Activated CD8-positive, alpha-beta memory T cell treated with anti-CD3 and anti-CD28 coated beads, Interleukin-2, amount 10 ng/mL, durations not matched to agents 7 days and 5 days (primary cell): ENCODE measurements around the gene MAPK12. TPM values are rescaled to one million over a fixed set of nuclear protein-coding genes. Genes with fewer than 3 reads are reported as not detected.
A peak's percentile ranks its signal among the peaks of the same experiment; 100 is the strongest.

ENCODE experiments used
- ATAC-seq: fragments of 150-1000 bp; cut with Tn5 transposase; one replicate; pipeline ENCODE4 v1.10.0; 2021; ENCODE audit warnings: moderate library complexity
- CTCF ChIA-PET: fragments of 350-600 bp; sonication (Branson Sonifier 250); formaldehyde crosslinking; loops from one replicate; lab custom pipeline; 2021; ENCODE audit warnings: antibody characterized with exemption; lab: Charles Lee
- DNase-seq: peaks from one replicate; pipeline ENCODE4 v3.0.0-alpha.2; 2020
- H3K27ac Mint-ChIP-seq: one replicate; pipeline ENCODE4 v1.8.0; 2021; ENCODE audit warnings: mild to moderate bottlenecking, mixed read lengths
- H3K27me3 Mint-ChIP-seq: one replicate; pipeline ENCODE4 v1.8.0; 2021; ENCODE audit warnings: mixed read lengths
- H3K36me3 Mint-ChIP-seq: one replicate; pipeline ENCODE4 v1.8.0; 2021; ENCODE audit warnings: mild to moderate bottlenecking, mixed read lengths
- H3K4me1 Mint-ChIP-seq: one replicate; pipeline ENCODE4 v1.8.0; 2021; ENCODE audit warnings: mixed read lengths
- H3K4me3 Mint-ChIP-seq: one replicate; pipeline ENCODE4 v1.8.0; 2021; ENCODE audit warnings: mild to moderate bottlenecking, moderate library complexity, mixed read lengths
- H3K9me3 Mint-ChIP-seq: one replicate; pipeline ENCODE4 v1.8.0; 2022; ENCODE audit warnings: low read depth, mixed read lengths
- total RNA-seq, 2 experiments: library from RNA; stranded (reverse); gene quantifications; one replicate each; pipeline ENCODE4 v1.2.3, GENCODE V29; 2021

The MAPK12 gene
- total RNA-seq, 2 experiments from 2014 or later: 13.9 to 15.8 TPM

DNA sequence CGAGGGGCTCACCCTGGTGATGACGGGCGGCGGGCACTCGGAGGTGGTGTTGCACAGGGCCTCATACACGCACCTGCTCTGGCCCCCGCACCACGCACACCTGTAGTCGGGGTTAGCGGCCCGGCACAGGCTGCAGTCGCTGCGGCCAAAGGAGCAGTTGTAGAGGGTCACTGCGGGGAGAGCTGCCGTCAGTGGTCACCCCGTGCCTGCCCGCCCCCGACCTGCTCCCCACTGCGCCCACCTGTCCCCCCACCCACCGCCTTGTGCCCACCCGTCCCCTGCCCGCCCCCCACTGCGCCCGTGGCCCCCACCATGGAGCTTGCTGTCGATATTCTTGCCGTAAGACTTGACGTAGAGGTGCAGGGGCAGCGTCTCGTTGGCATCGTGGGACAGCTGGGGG, 22.3 kb upstream of the MAPK12 start:
- Mint-ChIP-seq H3K27ac (no peak overlapping the region), H3K4me1 (no peaks in the 10 kb centered on the region), H3K9me3 (no peaks in the 10 kb centered on the region), H3K27me3 (no peaks in the 10 kb centered on the region), H3K36me3 (no peaks in the 10 kb centered on the region), H3K4me3 (no peak overlapping the region)
- CTCF ChIA-PET: no interaction called here
- ATAC-seq: no peak
- DNase-seq: no peak

DNA sequence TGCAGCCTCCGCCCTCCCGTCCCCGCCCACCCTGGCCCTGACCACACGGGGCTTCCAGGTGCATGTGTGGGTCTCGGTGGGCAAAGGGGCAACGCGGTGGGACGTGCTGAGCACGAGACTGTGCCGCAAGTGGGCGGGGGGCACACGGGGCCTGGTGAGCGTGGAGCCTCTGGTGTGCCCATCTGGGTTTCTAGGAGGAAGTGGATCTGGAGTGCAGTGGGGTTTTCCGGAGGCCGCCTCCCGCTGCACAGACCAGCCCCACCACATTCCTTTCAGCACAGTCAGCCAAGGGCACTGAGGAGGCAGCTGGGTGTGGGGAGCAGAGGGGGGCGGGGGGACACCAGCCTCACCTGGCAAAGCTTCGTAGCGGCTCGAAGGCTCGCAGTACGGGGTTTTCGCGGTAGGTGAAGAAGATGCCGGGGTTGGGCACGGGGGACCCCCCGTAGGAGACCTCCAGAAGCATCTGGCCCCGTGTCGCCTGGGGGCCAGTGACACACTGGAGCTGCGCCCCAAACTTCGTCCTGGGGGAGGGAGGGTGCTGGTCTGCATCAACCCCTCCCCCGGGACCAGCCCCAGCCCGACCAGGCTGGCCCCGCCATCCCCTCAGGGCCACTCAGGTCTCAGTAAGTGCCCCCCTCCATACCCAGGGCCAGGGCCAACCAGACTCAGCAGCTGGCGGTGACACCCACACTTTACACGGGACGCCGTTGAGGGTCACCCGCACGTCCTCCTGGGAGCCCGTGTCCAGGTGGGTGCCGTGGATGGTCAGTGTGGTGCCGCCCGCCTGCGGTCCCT, 21.1 kb upstream of the MAPK12 start:
- Mint-ChIP-seq H3K4me3 (no peak overlapping the region), H3K4me1 (no peaks in the 10 kb centered on the region), H3K9me3 (no peaks in the 10 kb centered on the region), H3K36me3 (no peaks in the 10 kb centered on the region), H3K27ac (no peak overlapping the region), H3K27me3 (no peaks in the 10 kb centered on the region)
- DNase-seq (no peak), ATAC-seq (no peak)
- CTCF ChIA-PET: no interaction called here

DNA sequence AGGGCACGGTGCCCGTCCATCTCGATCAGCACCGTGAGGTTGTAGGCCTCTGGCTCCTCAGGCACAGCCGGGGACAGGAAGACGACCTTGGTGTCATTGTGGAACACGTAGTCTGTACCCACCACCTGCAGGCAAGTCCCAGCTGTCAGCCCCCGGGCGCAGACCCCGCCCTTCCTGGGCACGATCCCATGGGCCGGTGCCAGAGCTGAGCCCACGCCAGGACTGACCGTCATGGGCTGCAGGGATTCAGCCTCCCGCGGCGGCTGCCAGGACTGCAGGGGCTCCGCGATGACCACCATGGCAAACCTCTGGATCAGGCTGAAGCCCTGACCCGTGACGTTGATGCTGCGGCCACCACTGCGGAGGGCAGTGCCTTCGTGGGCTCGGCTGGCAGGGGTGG, 20.5 kb upstream of the MAPK12 start:
- H3K36me3 Mint-ChIP-seq: no peaks in the 10 kb centered on the region
- H3K9me3 Mint-ChIP-seq: no peaks in the 10 kb centered on the region
- no peak overlapping the region for H3K27ac Mint-ChIP-seq
- CTCF ChIA-PET: no interaction called here
- no peaks in the 10 kb centered on the region for H3K4me1 Mint-ChIP-seq
- H3K4me3 Mint-ChIP-seq: no peak overlapping the region
- H3K27me3 Mint-ChIP-seq: no peaks in the 10 kb centered on the region
- ATAC-seq (no peak), DNase-seq (no peak)

DNA sequence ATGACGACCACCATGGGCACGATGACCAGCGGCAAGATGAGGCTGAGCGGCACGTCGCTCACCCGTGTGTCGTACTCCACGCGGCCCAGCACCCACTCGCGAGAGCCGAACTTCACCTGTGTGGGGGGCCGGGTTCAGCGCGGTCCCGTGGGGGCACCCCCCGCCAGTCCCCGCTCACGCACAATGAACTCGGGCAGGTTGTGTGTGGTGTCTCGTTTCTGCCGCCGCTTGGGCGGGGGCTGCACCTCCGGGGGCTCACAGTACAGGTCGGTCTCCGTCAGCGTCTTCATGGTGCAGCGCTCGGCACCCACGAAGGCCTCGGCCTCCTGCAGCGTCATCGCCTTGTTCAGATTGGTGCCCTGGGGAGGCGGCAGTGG, 19.9 kb upstream of the MAPK12 start:
- Mint-ChIP-seq H3K27ac (no peak overlapping the region), H3K4me1 (peaks cover 2% of the 10 kb centered on the region), H3K4me3 (no peak overlapping the region), H3K27me3 (no peaks in the 10 kb centered on the region), H3K9me3 (no peaks in the 10 kb centered on the region), H3K36me3 (no peaks in the 10 kb centered on the region)
- no peak for DNase-seq
- CTCF ChIA-PET: no interaction called here
- ATAC-seq: no peak

DNA sequence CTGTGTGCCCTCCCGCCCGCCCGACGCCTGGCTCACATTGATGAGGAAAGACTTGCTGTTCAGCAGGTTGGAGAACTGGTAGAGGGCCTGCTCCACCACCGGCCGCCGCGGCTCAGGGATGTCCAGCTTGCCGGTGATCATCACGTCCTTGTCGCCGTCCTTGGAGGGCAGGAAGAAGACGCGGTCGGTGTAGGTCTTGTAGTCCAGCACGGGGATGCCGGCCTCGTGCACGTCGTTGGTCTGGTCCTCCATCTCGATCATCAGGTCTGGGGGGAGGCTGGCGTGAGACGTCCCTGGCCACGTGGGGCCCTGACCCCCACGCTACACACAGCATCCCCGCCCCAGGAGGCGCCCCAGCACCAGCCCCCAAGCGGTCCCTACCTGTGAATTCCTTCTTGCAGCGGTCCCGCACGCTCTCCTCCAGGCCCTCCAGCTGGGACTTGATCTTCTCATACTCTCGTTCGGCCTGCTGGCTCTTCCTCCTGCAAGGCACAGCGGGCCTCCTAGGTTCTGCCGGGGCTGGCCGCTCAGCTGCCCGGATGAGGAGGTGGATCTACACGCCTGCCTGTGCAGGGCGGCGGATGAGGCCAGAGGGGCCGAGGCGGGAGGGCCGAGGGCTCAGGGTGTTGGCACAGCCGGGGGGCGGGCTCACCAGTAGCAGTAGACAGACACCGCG, 19.4 kb upstream of the MAPK12 start:
- ATAC-seq (no peak), DNase-seq (no peak)
- Mint-ChIP-seq H3K4me3 (no peak overlapping the region), H3K4me1 (peaks cover 2% of the 10 kb centered on the region), H3K27ac (no peak overlapping the region), H3K27me3 (no peaks in the 10 kb centered on the region), H3K9me3 (no peaks in the 10 kb centered on the region), H3K36me3 (no peaks in the 10 kb centered on the region)
- CTCF ChIA-PET: no interaction called here

DNA sequence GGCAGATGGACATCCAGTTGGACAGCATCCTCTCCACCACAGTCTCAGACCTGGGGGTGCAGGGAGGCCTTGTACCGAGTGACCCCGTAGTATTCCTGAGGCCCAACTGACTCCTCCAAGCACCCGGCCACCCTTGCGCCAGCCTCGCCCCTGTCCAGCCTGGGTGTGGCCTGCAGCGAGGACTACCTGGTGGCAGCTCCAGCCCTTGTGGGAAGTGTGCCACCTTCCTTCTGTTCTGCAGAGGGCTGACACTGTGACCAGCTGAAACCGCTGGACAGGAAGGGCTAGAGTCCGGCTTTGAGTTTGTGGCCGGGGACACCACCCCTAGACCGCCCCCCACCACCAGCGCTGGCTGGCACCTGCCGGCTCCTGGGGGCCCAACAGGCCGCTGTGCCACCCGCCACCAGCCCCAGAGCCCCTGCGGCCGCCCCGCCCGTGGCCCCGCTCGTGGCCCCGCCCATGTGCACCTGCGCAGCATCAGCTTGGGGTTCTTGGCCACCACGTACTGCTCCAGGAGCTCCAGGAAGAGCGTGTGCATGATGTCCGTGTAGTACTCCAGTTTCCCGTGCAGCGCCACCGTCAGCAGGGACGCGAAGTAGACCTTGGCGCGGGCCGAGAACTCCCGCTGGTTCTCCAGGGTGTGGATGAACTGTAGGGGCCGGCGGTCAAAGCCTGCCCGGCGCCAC, 18.7 kb upstream of the MAPK12 start:
- Mint-ChIP-seq H3K9me3 (no peaks in the 10 kb centered on the region), H3K36me3 (no peaks in the 10 kb centered on the region), H3K4me3 (no peak overlapping the region), H3K27ac (no peak overlapping the region), H3K4me1 (peaks cover 3% of the 10 kb centered on the region), H3K27me3 (no peaks in the 10 kb centered on the region)
- DNase-seq: no peak
- CTCF ChIA-PET: interaction anchor here (1.2 to 1.5 kb wide), 2 partner anchors 46 to 62 kb away, joined by 3 read pairs; no protein-coding TSS in a partner anchor
- no peak for ATAC-seq

DNA sequence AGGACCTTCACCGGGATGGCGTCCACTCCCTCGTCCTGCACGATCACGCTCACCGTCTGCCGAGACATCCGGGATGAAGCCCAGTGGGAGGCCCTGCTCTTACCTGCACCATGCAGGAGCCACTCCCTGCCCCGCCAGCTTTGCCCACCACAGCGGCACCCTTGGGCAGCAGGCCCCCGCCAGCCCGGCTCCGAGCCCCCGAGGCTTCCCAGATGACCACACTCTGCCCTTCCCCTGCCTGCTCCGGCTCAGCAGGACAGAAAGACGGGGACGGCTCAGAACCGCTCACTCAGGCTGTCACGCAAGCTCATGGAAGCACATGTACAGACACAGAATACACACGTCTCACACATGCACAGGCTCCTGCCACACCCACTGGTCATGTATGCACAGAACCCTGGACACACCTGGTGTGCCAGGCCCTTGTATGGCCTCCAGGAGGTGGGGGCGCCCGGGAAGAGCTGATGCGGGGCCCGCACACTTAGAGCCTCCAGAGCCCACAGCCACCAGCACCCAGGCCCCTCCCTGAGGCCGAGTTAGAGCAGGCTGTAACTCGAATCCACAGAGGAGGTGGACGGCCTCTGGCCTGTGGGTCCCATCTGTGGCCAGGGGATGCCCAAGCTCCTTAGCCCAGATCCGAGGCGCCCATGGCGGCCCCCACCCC, 17.6 kb upstream of the MAPK12 start:
- CTCF ChIA-PET: interaction anchor here (1.1 to 1.5 kb wide), 3 partner anchors 47 to 63 kb away, joined by 3 read pairs; no protein-coding TSS in a partner anchor
- H3K36me3 Mint-ChIP-seq: no peaks in the 10 kb centered on the region
- no peaks in the 10 kb centered on the region for H3K27me3 Mint-ChIP-seq
- DNase-seq (no peak), ATAC-seq (no peak)
- H3K4me1 Mint-ChIP-seq: peaks cover 3% of the 10 kb centered on the region
- no peaks in the 10 kb centered on the region for H3K9me3 Mint-ChIP-seq
- H3K27ac Mint-ChIP-seq: no peak overlapping the region
- no peak overlapping the region for H3K4me3 Mint-ChIP-seq

DNA sequence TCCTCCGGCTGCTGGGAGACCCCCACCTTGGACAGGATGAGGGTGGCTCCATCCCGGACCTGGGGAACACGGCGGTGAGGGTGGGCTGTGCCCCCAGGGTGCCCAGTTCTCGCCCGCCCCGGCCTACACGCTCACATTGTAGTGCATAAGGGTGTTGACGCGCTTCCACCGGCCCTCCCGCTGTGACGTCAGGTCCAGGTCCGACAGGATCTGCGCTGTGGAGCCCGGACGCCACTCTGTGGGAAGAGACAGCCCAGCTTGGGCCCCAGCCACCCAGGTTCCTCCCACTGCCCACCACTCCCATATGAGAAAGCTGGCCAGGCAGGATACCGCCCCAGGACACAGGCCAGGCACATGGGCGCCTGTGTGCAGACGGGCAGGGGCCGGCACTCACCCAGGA, 17.0 kb upstream of the MAPK12 start:
- Mint-ChIP-seq H3K36me3 (no peaks in the 10 kb centered on the region), H3K27ac (no peak overlapping the region), H3K4me1 (peaks cover 3% of the 10 kb centered on the region), H3K9me3 (no peaks in the 10 kb centered on the region), H3K27me3 (no peaks in the 10 kb centered on the region), H3K4me3 (no peak overlapping the region)
- DNase-seq: no peak
- no peak for ATAC-seq
- CTCF ChIA-PET: interaction anchor here (1.1 to 1.5 kb wide), 2 partner anchors 48 to 49 kb away, joined by 3 read pairs; no protein-coding TSS in a partner anchor

DNA sequence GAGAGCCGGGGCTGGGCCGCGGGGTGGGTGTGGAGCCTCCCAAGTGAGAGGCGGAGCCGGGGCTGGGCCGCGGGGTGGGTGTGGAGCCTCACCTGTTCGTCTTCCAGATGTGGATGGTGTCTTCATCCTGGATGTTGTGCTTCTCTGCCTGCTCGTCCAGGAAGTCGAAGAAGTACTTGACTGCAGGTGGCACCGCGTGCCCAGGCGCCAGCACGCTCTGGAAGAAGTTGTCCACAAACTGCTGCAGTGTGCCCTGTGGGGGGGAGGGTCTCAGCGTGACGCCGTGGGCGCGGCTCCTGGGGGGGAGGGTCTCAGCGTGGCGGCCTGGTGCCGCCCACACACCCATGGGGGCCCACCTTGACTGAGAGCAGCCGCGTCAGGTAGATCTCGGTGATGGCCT, 16.3 kb upstream of the MAPK12 start:
- Mint-ChIP-seq H3K9me3 (no peaks in the 10 kb centered on the region), H3K4me3 (no peak overlapping the region), H3K36me3 (no peaks in the 10 kb centered on the region), H3K4me1 (peaks cover 3% of the 10 kb centered on the region), H3K27me3 (peaks cover 3% of the 10 kb centered on the region), H3K27ac (no peak overlapping the region)
- CTCF ChIA-PET: no interaction called here
- no peak for DNase-seq
- no peak for ATAC-seq

DNA sequence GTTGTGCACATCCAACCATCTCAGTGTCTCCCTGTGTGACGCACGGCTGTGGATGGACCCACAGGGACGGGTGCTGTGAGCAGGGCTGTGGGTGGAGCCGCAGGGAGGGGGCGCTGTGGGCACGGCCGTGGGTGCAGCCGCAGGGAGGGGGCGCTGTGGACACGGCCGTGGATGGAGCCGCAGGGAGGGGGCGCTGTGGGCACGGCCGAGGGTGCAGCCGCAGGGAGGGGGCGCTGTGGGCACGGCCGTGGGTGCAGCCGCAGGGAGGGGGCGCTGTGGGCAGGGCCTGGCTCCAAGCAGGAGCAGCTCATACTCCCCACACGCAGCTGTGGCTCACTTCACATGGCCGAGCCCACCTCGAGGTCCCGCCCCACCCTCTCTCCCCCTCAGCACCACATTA, 14.7 kb upstream of the MAPK12 start:
- no peaks in the 10 kb centered on the region for H3K9me3 Mint-ChIP-seq
- DNase-seq (peak; percentile 80), ATAC-seq (peak; percentile 52)
- peaks cover 5% of the 10 kb centered on the region for H3K27me3 Mint-ChIP-seq
- no peak overlapping the region for H3K27ac Mint-ChIP-seq
- no peaks in the 10 kb centered on the region for H3K36me3 Mint-ChIP-seq
- H3K4me1 Mint-ChIP-seq: peaks cover 4% of the 10 kb centered on the region
- no peak overlapping the region for H3K4me3 Mint-ChIP-seq
- CTCF ChIA-PET: interaction anchor here (0.7 to 6.3 kb wide), 33 partner anchors 10 to 427 kb away, joined by 3 to 105 read pairs (median 5); partner anchors contain the start of genes DENND6B, HDAC10, MAPK12 and PLXNB2

DNA sequence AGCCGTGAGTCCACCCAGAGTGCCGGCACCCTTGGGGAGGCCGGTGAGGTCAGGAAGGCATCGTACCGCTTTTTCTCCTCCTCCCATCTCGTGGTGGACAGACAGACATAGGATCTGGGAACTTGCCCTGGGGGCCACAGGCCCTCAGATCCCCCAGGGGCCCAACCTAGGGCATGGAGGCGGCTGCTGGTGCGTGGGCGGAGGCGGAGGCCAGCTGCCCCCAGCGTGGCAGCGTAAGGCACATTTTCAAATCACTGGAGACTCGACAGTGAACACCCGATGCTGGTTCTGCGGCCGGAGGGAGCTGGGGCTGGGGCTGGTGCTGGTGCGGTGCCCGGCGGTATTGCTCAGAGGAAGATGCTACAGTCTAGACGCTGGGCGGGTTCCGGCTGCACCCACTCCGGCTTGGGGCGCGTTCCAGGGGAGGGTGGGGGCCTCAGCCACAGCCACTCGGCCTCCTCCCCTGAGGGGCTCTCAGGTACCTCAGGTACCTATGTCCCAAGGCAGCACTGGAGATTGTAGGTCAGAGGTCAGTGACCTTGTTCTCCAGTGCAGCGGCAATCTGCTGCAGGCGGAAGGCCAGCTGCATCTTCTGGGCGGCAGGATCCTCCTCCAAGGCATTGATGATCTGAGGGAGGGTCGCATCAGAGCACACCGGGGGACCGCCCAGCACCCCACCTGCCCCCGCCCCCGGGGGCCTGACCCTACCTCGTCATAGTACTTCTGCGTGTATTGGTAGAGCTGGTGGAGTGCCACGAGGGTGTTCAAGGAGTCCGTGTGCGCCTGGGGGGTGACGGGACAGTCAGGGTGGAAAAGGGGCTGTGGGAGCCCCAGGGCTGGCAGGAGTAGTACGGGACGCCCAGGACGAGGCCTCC, 13.9 kb upstream of the MAPK12 start:
- Mint-ChIP-seq H3K4me1 (peaks cover 9% of the 10 kb centered on the region), H3K4me3 (no peak overlapping the region), H3K27ac (no peak overlapping the region), H3K9me3 (no peaks in the 10 kb centered on the region), H3K36me3 (no peaks in the 10 kb centered on the region), H3K27me3 (peaks cover 5% of the 10 kb centered on the region)
- CTCF ChIA-PET: interaction anchor here (1.0 to 6.3 kb wide), 21 partner anchors 9 to 416 kb away, joined by 3 to 105 read pairs (median 11); partner anchors contain the start of genes DENND6B, HDAC10 and MAPK12
- ATAC-seq (no peak), DNase-seq (no peak)

DNA sequence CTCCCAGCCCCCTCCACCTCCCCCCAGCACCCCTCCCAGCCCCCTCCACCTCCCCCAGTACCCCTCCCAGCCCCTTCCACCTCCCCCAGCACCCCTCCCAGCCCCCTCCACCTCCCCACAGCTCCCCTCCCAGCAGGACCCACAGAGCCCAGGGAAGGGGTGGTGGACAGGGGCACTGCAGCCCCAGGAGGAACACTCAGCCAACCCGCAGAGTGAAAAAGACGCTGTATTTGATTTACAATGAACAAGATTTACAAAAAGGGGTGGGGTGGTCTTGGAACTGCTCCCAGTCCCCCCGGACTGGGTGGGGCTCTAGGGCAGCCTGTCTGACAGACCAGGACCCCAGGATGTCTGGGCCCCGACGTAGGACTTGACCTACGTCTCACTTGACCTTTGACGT, 13.3 kb upstream of the MAPK12 start:
- CTCF ChIA-PET: interaction anchor here (0.7 to 6.3 kb wide), 5 partner anchors 34 to 346 kb away, joined by 3 to 105 read pairs (median 15); partner anchors contain the start of gene DENND6B
- H3K36me3 Mint-ChIP-seq: no peaks in the 10 kb centered on the region
- H3K9me3 Mint-ChIP-seq: no peaks in the 10 kb centered on the region
- H3K4me3 Mint-ChIP-seq: no peak overlapping the region
- H3K27me3 Mint-ChIP-seq: peaks cover 5% of the 10 kb centered on the region
- H3K4me1 Mint-ChIP-seq: peaks cover 9% of the 10 kb centered on the region
- ATAC-seq: no peak
- DNase-seq: no peak
- H3K27ac Mint-ChIP-seq: no peak overlapping the region
